ENCODE data around the gene RIMS3.

- TF ChIP-seq CTCF (conservative IDR thresholded peaks at IDR 0.05; ENCODE audit: low read length), result no peak
- TF ChIP-seq EZH2phosphoT487 (IDR thresholded peaks at IDR 0.05; ENCODE audit: borderline replicate concordance), result no peak
Observed at GRCh38 chr1:40712405-40712944, 47.0 kb upstream of the RIMS3 start.
